Thyroid gland (tissue), 4 donors: Measurements from ENCODE around the gene ZNF777. TPM values are rescaled to one million over a fixed set of nuclear protein-coding genes. Genes with fewer than 3 reads are reported as not detected.

Experiments used
- DNase-seq, 2 donors: peaks; one replicate each; pipeline ENCODE4 v3.0.0-alpha.2; 2019
- H3K27ac ChIP-seq, 3 donors: fragments of 200-600 bp; sonication (generic); 1 replicate in 2 of 3; 2 replicates in 1 of 3; pipeline ENCODE4 v1.5.1; 2016 to 2019; ENCODE audit warnings: mild to moderate bottlenecking in 1 of 3, moderate library complexity in 1 of 3
- H3K27me3 ChIP-seq: fragments of 200-600 bp; sonication (generic); one replicate; pipeline ENCODE4 v1.5.1; 2019
- H3K36me3 ChIP-seq, 2 donors: fragments of 200-600 bp; sonication (generic); one replicate each; pipeline ENCODE4 v1.5.1; 2016 to 2019
- H3K4me1 ChIP-seq, 2 donors: fragments of 200-600 bp; sonication (generic); one replicate each; pipeline ENCODE4 v1.5.1; 2017 to 2019
- H3K4me3 ChIP-seq, 3 donors: fragments of 200-600 bp; sonication (generic); replicated peaks in 1 of 3; 1 replicate in 2 of 3; 2 replicates in 1 of 3; pipeline ENCODE4 v1.5.1; 2016; ENCODE audit warnings: mild to moderate bottlenecking in 1 of 3
- H3K9me3 ChIP-seq: fragments of 200-600 bp; sonication (generic); one replicate; pipeline ENCODE4 v1.5.1; 2017
- POLR2A ChIP-seq, 2 donors: fragments of 450-650 bp; IDR thresholded peaks; one replicate each; pipeline ENCODE4 v1.6.1; 2017; ENCODE audit warnings: antibody characterized with exemption in 2 of 2, mild to moderate bottlenecking in 2 of 2, moderate library complexity in 1 of 2
- WGBS, 2 donors: methylation state at CpG; one replicate each; pipeline ENCODE4 v1.1.5; 2017; 5-methylcytosine and 5-hydroxymethylcytosine counted together
- intact Hi-C: fragments of 100-400 bp; cut with DNase I; formaldehyde crosslinking; loops from one replicate; pipeline ENCODE4 v1.15.1; 2023
- total RNA-seq, 4 donors: library from RNA; depleted of rRNA; stranded (reverse); fragments of >200 nt; gene quantifications; one replicate each; pipeline ENCODE4 v1.2.3, GENCODE V29; 2016
- TF ChIP-seq, protein P1 (sequence below), 6 experiments: fragments of 200-600 bp in 3 of 6; fragments of 450-650 bp in 3 of 6; sonication (generic) in 3 of 6; IDR thresholded peaks; one replicate each; pipeline ENCODE4 v1.5.1; 2016 to 2019; ENCODE audit warnings: antibody characterized with exemption in 6 of 6, mild to moderate bottlenecking in 2 of 6, inconsistent platforms in 1 of 6, moderate library complexity in 1 of 6

ZNF777 gene
- 10 to 100 TPM in 3 of 4 donors, 1 to 10 TPM in 1; 9.0 to 14.9 (median 12.1) TPM for total RNA-seq

DNA sequence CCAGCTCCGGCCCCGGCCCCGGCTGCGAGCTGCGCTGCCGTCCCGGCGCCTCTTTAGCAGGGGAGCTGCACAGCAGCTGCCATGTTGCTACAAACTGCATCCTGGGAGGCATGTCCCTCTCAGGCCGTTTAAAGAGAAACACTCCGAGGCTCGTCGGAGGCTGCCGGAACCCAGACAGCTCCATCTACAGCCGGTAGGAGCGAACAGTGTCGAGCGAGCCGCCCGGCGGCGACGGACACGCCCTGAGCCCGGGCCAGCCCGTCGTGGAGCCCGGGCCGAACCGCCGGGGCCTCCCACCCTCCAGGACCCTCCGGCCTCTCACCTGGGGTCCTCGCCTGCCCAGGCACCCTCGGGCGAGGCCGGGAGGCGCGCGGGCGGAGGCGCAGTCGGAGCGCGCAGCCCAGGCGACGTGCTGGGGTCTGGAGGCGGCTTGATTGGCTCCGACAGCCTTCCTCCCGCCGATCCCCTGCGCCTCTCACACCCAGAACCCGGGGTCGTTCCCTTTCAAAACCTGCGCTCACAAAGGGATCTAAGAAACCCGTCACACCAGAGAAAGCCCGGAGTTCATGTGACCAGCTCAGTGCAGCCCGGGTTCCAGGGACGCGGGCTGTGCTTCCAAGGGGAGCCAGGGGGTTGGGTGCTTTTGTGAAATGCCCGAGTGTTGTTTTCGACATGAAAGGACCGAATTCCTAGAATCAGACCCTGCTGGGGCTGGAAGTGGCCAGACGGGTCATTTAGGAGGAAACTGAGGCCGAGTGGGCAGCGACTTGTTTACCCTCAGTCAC is at the start of gene ZNF777:
ZNF777 (minus strand) TSS at position 570 of the 785 bp plus-strand sequence. CDS start 5,040 bp downstream, outside the sequence.
- no peaks in the 10 kb centered on the region for H3K27me3 ChIP-seq
- H3K4me3 ChIP-seq = peak within 1 kb of the TSS; percentile 58 to 78 (median 61)
- intact Hi-C loops = no loop called here
- TF ChIP-seq POLR2A (IDR thresholded peaks at IDR 0.05) = peak in 1 of 2 donors; percentile 59
- TF ChIP-seq, protein P1, sequence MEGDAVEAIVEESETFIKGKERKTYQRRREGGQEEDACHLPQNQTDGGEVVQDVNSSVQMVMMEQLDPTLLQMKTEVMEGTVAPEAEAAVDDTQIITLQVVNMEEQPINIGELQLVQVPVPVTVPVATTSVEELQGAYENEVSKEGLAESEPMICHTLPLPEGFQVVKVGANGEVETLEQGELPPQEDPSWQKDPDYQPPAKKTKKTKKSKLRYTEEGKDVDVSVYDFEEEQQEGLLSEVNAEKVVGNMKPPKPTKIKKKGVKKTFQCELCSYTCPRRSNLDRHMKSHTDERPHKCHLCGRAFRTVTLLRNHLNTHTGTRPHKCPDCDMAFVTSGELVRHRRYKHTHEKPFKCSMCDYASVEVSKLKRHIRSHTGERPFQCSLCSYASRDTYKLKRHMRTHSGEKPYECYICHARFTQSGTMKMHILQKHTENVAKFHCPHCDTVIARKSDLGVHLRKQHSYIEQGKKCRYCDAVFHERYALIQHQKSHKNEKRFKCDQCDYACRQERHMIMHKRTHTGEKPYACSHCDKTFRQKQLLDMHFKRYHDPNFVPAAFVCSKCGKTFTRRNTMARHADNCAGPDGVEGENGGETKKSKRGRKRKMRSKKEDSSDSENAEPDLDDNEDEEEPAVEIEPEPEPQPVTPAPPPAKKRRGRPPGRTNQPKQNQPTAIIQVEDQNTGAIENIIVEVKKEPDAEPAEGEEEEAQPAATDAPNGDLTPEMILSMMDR (IDR thresholded peaks at IDR 0.05) = peak in 4 of 6 experiments; percentile 33 to 58 (median 52)
- peak; percentile 80 to 84 for DNase-seq
- H3K9me3 ChIP-seq = no peaks in the 10 kb centered on the region
- H3K36me3 ChIP-seq = peaks cover 0 to under 1% of the 10 kb centered on the region in 2 donors
- H3K27ac ChIP-seq = peak within 1 kb of the TSS in 2 of 3 donors; percentile 74
- 3 to 6% methylated on average over 10 to 15 of the region's 64 CpGs for WGBS, 2 donors
- peaks cover 5 to 12% of the 10 kb centered on the region in 2 donors for H3K4me1 ChIP-seq

DNA sequence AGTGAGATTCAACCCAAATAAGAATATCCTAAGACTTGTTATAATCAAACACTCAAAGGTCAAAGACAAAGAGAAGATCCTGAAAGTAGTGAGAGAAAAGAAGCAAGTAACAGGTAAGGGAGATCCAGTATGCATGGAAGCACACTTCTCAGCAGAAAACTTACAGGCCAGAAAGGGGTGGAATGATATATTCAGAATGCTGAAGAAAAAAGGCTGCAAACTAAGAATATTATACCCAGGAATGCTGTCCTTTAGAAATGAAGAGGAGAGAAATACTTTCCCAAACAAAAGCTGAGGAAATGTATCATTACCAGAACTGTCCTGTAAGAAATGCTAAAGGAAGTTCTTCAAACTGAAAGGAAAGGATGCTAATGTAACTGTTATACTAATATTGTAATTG is 49.4 kb upstream of the ZNF777 start:
- no peak for DNase-seq
- TF ChIP-seq POLR2A (IDR thresholded peaks at IDR 0.05) = no peak
- TF ChIP-seq, protein P1 (IDR thresholded peaks at IDR 0.05) = no peak
- Histone ChIP-seq H3K27me3 (no peaks in the 10 kb centered on the region), H3K4me3 (no peak overlapping the region), H3K9me3 (no peaks in the 10 kb centered on the region), H3K27ac (no peak overlapping the region), H3K36me3 (no peaks in the 10 kb centered on the region), H3K4me1 (no peaks in the 10 kb centered on the region)
- intact Hi-C loops = no loop called here

DNA sequence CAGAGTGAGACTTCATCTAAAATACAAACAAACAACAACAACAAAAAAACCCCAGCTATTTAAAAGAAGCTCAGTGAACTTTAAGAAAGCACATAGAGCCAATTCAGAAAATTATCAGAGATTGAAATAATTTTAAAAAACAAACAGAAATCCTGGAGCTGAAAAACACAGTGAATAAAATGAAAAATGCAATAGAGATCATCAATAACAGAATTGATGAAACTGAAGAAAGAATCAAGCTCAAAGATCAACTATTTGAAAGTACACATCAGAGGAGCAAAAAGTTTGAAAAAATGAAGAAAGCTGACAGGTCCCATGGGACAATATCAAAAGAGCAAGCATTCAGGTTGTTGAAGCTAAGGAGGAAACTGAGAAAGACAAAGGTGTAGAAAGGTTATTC is 48.9 kb upstream of the ZNF777 start:
- no peak overlapping the region for H3K27ac ChIP-seq
- H3K27me3 ChIP-seq = no peaks in the 10 kb centered on the region
- H3K4me1 ChIP-seq = no peaks in the 10 kb centered on the region
- intact Hi-C loops = no loop called here
- H3K9me3 ChIP-seq = no peaks in the 10 kb centered on the region
- DNase-seq = no peak
- no peak for TF ChIP-seq POLR2A (IDR thresholded peaks at IDR 0.05)
- TF ChIP-seq, protein P1 (IDR thresholded peaks at IDR 0.05) = no peak
- H3K4me3 ChIP-seq = no peak overlapping the region
- no peaks in the 10 kb centered on the region for H3K36me3 ChIP-seq

DNA sequence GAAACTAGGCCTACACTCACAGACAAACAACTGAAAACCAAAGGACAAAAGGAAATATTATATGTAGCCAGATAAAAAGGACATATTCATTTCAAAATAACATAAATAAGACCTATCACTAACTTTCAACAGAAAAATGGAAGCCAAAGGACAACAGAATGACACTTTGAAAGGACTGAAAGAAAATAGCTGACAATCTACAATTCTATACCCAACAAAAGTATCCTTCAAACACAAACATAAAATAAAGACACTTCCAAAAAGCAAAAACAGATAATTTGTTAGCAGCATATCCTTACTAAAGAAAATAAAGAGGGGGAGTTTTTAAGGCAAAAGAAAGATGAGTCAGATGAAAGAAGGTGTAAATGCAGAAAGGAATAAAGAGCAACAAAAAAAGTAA is 44.7 kb upstream of the ZNF777 start:
- no peak for DNase-seq
- H3K36me3 ChIP-seq = no peaks in the 10 kb centered on the region
- H3K27ac ChIP-seq = no peak overlapping the region
- H3K27me3 ChIP-seq = no peaks in the 10 kb centered on the region
- H3K9me3 ChIP-seq = no peaks in the 10 kb centered on the region
- no peaks in the 10 kb centered on the region for H3K4me1 ChIP-seq
- intact Hi-C loops = no loop called here
- TF ChIP-seq, protein P1 (IDR thresholded peaks at IDR 0.05) = no peak
- TF ChIP-seq POLR2A (IDR thresholded peaks at IDR 0.05) = no peak
- H3K4me3 ChIP-seq = no peak overlapping the region

DNA sequence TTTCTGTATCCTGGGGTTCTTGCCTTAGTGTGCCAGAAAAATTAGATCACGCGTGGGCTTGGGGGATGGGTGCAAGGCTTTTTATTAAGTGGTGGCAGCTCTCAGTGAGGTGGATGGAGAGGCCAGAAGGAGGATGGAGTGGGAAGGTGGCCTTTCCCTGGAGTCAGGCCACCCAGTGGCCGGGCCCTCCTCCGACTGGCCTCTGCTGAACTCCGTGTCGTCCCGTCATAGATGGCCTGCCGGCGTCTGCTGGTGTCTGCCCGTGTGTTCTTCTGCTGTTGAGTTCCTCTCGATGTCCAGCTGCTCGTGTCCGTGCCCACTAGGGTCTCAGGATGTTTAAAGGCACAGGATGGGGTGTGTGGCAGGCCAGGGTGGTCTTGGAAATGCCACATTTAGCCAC is 40.8 kb upstream of the ZNF777 start:
- Histone ChIP-seq H3K27ac (no peak overlapping the region), H3K27me3 (no peaks in the 10 kb centered on the region), H3K4me3 (no peak overlapping the region), H3K4me1 (no peaks in the 10 kb centered on the region), H3K9me3 (no peaks in the 10 kb centered on the region), H3K36me3 (no peaks in the 10 kb centered on the region)
- no peak for DNase-seq
- intact Hi-C loops = no loop called here
- no peak for TF ChIP-seq POLR2A (IDR thresholded peaks at IDR 0.05)
- TF ChIP-seq, protein P1 (IDR thresholded peaks at IDR 0.05) = no peak
- WGBS, 2 donors = 71 to 79% methylated on average over 13 of the region's 13 CpGs
